Colon (tissue), 2 donors: ENCODE data around the gene ARHGAP12.
"Not testable (repeated sequence)": the region's sequence is repeated elsewhere in the genome, so short reads cannot be mapped to it uniquely, and the experiment has no call there.

ENCODE experiments used
- FAIRE-seq: peaks from 2 replicates; lab custom pipeline; 2012; peaks lifted over from hg19 to GRCh38; lab: Jason Lieb, UNC
- donor health status: control.
- donor health status: control.

ARHGAP12 gene, protein sequence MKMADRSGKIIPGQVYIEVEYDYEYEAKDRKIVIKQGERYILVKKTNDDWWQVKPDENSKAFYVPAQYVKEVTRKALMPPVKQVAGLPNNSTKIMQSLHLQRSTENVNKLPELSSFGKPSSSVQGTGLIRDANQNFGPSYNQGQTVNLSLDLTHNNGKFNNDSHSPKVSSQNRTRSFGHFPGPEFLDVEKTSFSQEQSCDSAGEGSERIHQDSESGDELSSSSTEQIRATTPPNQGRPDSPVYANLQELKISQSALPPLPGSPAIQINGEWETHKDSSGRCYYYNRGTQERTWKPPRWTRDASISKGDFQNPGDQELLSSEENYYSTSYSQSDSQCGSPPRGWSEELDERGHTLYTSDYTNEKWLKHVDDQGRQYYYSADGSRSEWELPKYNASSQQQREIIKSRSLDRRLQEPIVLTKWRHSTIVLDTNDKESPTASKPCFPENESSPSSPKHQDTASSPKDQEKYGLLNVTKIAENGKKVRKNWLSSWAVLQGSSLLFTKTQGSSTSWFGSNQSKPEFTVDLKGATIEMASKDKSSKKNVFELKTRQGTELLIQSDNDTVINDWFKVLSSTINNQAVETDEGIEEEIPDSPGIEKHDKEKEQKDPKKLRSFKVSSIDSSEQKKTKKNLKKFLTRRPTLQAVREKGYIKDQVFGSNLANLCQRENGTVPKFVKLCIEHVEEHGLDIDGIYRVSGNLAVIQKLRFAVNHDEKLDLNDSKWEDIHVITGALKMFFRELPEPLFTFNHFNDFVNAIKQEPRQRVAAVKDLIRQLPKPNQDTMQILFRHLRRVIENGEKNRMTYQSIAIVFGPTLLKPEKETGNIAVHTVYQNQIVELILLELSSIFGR

DNA sequence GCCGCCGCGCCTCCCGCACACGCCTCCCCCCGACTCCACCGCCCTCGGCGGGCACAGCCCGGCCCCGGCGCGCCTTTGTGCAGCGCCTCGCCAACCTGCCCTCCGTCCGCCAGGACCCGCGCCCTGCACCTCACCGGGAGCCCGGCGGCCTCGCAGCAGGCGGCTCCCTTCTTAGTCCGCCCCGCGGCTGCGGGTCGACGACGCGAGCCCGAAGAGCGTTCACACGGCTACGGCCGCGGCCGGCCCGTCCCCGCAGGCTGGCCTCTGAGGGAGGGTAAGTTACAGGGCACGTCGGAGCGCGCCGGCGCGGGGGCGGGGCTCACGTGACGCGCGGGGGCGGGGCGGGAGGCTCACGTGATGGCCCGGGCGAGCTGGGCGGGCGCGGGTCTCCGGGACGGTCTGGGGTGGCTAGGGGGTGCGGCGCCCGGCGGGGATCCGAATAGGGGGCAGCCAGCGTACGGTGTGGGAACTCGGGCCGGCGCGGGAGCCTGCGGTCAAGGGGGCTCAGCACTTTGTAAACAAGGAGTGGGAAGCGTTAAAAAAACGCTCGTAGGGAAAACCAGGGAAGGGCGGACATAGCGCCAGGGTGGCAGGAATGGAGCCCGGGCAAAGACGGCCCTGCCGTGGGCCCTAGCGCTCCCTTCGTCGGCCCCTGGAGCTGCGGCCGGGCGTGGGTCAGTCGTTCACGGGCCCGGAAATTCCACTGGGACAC is at the start of gene ARHGAP12:
TSS of gene ARHGAP12 (minus strand) at position 283 of the 712 bp plus-strand sequence. CDS start 19,976 bp downstream, outside the sequence.
- no peak for FAIRE-seq

DNA sequence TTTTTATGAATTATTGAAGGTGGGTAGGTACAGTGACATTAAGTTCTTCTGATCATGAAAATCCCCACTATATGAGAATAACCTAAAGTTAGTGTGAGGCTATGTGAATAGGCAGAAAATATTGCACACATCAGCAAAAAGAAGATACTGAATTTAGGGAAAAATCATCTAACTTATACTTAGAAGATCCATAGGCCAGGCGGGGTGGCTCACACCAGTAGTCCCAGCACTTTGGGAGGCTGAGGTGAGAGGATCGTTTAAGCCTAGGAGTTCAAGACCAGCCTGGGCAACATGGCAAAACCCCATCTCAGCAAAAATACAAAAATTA is 49.5 kb upstream of the ARHGAP12 start:
- FAIRE-seq = no peak

DNA sequence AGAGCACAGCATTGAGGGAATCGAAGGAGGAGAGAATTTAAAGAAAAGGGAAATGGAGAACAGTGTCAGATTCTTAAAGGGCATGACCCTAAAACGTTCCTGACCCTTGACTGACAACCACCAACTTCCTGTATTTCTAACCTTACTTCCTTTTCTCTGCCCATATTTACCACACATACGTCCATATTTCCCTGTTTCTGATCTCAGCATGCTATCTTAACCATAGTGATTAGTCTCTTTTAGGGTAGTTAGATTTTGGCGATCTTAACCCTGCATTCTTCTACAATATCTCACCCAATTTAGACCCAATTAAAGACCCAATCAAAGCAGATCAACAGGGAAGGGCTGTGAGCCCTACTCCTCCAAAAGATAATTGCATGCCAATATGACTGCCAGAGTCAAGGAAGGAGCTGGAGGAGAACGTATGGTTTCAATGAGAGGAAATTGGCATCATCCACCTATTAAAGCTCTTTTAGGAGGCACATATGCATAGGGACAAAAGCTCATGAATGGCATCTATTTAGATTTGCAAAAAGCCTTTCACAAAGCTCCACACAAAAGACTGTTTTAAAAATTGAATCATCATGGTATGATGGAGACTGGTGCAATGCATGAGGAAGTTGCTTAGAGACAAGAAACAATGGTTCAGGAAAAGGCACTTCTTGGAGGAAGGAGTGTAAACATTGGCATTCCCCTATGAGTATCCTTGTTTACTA is 49.0 kb upstream of the ARHGAP12 start:
- no peak for FAIRE-seq

DNA sequence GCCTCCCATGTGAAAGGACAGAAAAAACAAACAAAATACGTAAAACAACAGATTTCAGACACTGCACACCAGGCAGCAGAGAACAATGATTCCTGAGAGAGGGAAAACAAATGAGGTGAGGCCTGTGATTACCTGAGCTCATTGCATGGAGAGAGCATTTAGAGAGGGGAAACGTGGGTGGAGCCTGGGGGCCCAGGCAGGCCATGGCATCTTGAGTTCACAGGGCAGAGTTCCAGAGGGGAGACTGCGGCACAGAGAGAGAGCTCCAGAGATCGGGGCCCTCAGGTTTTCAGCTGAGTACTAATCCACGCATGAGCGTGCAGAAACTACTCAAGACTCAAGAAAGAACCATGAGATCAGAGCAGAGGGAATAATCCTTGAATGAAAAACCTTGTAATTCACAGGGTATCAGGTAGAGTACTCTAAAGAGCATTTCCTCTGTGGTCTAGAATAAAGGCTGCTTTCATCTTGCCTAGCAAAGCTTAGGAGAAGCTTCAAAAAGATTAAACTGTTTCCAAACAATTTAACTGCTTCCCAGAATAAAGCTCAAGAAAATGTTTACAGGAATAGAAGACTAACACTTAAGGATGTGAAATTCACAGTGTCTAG is 46.6 kb upstream of the ARHGAP12 start:
- no peak for FAIRE-seq

DNA sequence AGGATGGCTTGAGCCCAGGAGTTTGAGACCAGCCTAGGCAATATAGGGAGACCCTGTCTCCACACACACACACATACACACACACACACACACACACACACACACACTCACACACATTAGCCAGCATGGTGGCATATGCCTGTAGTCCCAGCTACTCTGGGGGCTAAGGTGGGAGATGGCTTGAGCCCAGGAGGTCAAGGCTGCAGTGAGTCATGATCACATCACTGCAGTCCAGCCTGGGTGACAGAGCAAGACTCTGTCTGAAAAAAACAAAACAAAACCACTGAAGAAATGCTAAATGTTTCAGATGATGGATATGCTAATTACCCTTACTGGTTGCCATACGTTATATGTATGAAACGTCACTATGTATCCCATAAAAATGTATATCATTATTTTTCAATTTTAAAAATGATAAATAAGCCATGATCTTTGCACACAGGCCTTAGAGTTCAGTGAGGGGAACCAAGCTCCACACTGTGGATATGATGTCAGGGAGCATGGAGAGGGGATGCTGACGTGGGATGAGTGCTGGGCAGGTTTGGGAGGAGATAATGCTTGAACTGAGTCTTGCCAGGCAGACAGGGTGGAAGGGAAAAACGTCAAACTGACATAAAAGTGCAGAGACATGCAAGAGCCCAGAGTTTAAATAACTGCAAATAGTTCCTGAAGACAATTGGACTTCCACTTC is 45.9 kb upstream of the ARHGAP12 start:
- no peak for FAIRE-seq

DNA sequence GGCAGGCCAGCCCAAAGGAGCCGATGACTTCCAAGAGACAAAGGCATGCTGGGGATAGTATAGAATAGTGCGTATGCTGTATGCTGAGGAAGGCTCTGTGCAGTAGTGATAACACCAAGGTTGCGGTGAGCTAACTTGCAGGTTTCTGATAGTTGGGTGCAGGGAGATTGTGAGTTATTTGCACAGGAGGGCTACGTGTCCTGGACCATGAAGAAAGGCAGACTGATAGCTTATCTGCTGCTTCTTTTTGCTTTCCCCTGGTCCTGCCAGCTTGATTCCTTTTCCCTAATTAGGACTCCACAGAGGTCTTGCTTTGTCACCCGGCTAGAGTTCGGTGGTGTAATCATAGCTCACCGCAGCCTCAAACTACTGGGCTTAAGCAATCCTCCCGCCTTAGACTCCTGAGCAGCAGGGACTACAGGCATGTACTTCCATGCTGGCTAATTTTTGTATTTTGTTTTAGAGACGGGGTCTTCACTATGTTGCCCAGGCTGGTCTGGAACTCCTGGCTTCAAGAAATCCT is 43.9 kb upstream of the ARHGAP12 start:
- no peak for FAIRE-seq

DNA sequence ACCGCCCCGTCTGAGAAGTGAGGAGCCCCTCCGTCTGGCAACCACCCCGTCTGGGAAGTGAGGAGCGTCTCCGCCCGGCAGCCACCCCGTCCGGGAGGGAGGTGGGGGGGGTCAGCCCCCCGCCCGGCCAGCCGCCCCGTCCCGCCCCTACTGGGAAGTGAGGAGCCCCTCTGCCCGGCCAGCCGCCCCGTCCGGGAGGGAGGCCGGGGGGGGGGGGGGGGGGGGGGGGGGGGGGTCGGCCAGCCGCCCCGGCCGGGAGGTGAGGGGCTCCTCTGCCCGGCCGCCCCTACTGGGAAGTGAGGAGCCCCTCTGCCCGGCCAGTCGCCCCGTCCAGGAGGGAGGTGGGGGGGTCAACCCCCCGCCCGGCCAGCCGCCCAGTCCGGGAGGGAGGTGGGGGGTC is 41.2 kb upstream of the ARHGAP12 start:
- not testable (repeated sequence) for FAIRE-seq

DNA sequence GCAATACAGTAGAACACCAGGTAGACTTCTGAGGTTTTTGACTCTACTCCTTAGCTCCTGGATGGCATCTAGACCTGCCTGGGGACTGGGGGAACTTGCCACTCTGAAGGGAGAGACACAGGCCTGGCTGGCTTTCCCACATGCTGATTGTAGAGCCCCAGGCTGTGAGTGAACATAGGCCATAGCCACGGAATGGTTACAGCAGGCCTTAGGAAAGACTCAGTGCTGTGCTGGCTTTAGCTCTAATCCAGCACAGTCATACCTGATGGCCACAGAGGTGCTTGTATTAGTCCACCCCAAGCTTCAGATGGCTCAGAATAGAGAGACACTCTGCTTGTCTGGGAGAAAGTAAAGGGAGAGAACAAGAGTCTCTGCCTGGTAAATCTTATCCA is 35.0 kb upstream of the ARHGAP12 start:
- no peak for FAIRE-seq

DNA sequence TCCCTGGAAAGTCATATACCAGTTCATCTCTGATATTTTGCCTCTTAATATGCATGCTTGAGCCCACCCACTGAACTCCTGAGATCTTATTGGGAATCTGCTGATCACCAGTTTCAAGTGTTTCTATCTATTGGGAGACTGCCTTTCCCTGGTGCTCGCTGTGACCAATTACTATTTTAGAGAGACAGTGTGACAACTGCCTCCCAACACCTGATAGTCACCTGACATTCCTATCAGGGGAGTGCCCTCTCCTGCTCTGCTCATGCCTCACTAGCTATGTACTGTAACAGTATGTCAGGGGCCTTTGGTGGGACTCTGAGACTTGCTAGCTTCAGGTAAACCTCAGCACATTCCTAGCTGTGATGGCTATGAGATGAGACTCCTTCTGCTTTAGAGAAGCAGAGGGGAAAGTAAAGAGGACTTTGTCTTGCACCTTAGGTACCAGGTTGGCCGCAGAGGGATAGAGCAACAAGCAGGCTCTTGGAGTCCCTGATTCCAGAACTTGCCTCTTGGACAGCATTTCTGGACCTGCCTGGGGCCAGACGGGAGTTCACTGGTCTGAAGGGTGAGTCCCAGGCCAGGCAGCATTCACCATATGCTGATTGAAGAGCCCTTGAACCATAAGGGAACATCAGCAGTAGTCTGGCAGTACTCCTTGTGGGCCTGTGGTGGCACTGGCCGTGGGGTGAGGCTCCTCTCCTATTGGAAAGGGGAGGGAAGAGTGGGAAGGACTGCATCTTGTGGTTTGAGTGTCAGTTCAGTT is 34.4 kb upstream of the ARHGAP12 start:
- FAIRE-seq = no peak

DNA sequence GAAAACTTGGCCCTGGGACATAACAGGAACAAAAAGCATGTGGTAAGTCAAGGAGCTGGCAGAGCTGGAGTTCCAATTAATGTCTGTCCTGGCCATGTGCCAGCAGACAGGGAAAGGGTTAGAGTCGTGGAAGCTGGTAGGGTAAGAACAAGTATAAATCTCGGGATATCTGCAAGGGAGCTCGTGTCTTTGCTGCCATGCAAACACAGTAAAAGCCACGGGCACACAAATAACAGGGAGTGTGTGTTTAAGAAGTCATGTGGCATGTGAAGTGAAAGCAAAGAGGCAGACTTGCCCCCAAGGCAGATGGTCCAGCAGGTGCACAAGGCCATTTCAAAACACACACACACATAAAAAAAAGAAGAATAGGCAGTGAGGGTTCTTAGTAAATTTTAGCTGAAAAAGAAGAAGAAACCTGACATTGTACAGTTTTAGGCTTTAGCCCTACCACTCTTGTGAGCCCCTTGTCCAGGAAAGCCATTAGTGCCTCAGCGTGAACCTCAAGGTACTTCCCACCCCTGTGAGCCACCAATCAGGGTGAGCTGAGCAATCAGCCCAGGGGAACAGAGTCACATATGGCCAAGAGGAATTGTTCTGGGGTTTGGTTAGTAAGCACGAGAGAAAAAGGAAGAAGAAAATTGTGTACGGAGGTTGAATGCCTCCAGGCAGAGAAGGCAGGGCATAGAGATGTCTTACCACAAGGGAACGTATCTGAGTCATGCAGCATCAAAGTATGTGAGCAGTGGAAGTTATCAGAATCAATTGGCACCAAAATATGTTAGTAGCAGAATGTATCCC is 32.8 kb upstream of the ARHGAP12 start:
- FAIRE-seq = no peak

DNA sequence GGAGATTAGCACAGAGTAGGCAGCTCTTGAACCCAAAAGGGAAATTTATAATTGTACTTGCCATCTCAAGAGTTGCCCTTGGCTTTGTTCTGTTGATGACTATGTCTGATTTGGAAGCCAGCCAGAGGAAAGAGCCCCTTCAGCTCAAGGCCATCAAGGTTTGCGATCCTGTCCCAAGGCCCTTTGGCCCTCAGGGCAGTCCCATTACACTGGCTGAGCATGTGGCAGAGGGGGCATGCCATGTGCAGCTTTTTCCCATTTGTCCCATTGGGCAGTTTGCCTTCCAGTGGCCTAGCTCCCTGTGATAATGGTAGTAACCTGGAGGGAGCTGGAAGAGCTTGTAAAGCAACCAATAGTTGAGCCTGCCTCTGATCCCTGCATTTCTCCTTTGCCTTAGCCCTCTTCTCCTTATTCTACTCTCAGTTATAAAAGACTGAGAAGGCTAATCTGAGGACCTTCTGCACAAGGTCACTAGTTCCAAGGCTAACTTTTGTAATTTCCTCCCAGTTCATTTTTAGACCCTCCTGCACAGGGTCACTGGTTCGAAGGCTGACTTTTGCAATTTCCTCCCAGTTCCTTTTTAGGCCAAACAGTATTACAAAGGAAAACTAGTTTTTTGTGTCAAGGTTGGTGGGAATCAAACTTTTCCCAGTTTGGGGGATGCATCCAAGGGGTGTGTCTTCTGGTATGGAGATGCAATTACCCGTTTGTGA is 31.0 kb upstream of the ARHGAP12 start:
- no peak for FAIRE-seq

DNA sequence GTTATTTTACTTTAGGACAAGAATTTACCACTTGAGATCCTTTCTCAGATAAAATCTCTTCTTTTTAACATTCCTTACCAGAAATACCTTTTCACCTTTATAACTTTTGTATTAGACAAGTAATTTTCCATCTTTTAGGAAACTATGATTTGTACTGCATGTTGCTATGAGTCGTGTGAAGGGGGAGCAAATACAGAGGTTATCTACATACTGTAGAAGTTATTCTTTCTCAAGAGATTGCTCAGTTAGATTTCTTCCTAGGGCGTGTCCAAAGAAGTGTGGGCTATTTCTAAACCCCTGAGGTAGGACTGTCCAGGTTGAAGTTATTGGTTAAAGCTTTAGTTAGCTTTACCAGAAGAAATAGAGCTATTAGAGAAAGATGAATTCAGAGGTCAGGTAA is 30.2 kb upstream of the ARHGAP12 start:
- no peak for FAIRE-seq

DNA sequence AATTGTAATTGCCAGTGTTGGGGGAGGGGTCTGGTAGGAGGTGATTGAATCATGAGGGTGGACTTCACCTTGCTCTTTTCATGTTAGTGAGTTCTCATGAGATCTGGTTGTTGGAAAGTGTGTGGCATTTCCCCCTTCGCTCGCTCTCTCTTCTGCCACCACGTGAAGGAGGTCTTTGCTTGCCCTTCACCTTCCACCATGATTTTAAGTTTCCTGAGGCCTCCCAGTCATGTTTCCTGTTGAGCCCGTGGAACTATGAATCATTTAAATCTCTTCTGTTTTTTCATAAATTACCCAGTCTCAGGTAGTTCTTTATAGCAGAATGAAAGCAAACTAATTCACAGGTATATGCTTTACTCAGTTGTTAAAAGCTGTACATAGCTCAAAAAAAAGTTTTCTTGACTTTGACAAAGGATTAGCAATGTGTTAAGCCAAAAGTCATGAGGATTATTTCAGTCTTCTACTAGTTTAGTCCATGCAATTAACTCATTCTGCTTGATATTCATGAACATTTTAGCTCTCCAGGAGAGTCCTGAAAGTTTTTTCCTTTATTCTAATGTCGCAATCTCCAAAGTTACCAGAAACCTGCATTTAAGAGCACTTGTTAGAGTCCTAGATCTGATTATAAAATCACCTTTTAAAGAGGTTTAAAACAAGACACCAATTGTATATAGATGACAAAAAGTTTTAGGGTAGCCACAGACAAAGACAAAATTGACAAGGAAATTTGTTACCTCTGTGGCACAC is 27.7 kb upstream of the ARHGAP12 start:
- FAIRE-seq = no peak

DNA sequence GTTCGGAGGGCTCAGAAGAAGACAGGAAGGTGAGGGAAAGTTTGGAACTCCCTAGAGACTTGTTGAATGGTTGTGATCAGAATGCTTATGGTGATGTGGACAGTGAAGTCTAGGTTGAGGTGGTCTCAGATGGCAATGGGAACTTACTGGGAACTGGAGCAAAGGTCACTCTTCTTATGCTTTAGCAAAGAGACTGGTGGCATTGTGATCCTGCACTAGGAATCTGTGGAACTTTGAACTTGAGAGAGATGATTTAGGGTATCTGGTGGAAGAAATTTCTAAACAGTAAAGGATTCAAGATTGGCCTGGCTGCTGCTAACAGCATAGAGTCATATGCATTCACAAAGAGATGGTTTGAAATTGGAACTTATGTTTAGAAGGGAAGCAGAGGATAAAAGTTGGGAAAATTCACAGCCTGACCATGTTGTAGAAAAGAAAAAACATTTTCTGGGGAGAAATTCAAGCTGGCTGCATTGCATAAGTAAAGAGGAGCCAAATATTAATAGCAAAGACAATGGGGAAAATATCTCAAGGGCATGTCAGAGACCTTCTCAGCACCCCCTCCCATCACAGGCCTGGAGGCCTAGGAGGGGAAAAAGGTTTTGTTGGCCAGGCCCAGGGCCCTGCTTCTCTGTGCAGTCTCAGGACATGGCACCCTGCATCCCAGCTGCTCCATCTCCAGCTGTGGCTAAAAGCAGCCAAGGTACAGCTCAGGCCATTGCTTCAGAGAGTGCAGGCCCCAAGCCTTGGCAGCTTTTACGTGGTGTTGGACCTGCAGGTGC is 26.0 kb upstream of the ARHGAP12 start:
- FAIRE-seq = no peak

DNA sequence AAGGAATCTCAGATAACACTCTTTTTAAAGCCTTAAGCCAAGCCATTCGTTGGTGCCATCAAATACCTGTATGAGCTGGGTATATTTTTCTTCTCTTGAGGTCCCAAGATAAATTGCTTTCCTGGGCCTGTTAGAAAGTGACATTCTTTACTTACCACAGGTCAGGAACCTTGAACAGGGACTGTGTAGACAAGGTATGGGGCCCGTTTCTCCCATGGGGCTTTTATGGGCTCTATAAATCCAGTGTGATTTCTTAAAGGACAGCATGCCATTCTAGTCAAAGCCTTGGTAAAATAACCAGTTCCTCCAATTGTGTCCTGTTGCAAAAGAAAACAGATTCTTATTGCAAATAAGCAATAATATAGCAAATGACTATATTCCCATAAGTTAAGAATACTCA is 24.8 kb upstream of the ARHGAP12 start:
- FAIRE-seq = no peak

DNA sequence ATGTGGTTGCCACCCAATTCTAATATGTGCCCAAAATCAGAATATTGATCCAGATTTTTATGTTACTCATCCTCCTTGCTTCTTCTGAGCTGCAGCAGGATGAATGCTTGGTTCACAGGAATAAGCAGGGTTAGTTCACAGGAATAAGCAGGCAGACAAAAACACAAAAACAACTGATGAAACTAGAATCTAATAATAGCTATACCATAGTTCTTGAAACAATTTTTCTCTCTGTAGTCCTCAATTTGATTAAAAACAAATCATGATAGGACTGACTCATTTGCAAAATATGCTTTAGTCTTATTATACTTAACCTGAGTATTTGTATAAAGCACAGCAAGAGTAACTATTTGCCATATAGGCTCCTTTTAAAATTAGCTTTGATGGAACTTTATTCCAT is 24.4 kb upstream of the ARHGAP12 start:
- no peak for FAIRE-seq

DNA sequence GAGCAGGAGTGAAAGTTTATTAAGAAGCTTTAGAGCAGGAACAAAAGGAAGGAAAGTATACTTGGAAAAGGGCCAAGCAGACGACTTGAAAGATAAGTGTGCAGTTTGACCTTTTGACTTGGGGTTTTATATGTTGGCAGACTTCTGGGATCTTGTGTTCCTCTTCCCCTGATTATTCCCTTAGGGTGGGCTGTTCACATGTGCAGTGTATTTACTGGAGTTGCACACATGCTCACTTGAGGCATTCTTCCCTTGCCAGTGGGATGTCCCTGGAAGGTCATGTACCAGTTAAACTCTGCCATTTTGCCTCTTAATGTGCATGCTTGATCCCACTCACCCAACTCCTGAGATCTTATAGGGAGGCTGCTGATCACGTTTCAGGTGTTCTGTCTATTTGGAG is 23.4 kb upstream of the ARHGAP12 start:
- FAIRE-seq = no peak
